HepG2 (cell line): ENCODE data around the gene AFAP1. TPM values are rescaled to one million over a fixed set of nuclear protein-coding genes. Genes with fewer than 3 reads are reported as not detected.
A peak's percentile ranks its signal among the peaks of the same experiment; 100 is the strongest.

Source experiments
- ATAC-seq: fragments of 200-7000 bp; cut with Tn5 transposase; 3 replicates; pipeline ENCODE4 v1.9.1; 2020; ENCODE audit warnings: mild to moderate bottlenecking, moderate library complexity
- BruUV-seq: library from RNA; stranded (reverse); fragments of 400-500 nt; replicated peaks from 2 replicates; lab custom pipeline; 2021; lab: Mats Ljungman, UMichigan
- CTCF ChIA-PET: fragments of 300-600 bp; formaldehyde crosslinking; extraction: SDS; loops from one replicate; lab custom pipeline; 2021; ENCODE audit warnings: low total read pairs, inconsistent platforms, low intra/inter-chr PET ratio; lab: Yijun Ruan, JAX
- POLR2A ChIA-PET: fragments of 350-600 bp; sonication (Branson Sonifier 250); formaldehyde crosslinking; loops from one replicate; lab custom pipeline; 2020; ENCODE audit warnings: antibody characterized with exemption, inconsistent platforms; lab: Yijun Ruan, JAX
- DNase-seq: peaks from one replicate; pipeline ENCODE4 v3.0.0-alpha.2; 2015; ENCODE audit warnings: low spot score
- FAIRE-seq: peaks from 3 replicates; lab custom pipeline; 2011; peaks lifted over from hg19 to GRCh38; lab: Jason Lieb, UNC
- H2AFZ ChIP-seq: one replicate; pipeline ENCODE4 v1.6.1; 2011; ENCODE audit warnings: low read length, inconsistent platforms
- H3K27ac ChIP-seq: fragments of 300-600 bp; 3 replicates; pipeline ENCODE4 v1.8.0; 2011; ENCODE audit warnings: mixed run types, mild to moderate bottlenecking, mixed read lengths, low read length, inconsistent platforms; ENCODE audit not compliant: insufficient read depth; ENCODE audit errors: extremely low read length
- H3K27me3 ChIP-seq, 2 experiments: fragments of 200-600 bp in 1 of 2; 2 replicates in 1 of 2; 3 replicates in 1 of 2; pipeline versions ENCODE4 v1.6.0 to v1.8.0; 2011; ENCODE audit warnings: low read length in 2 of 2, mild to moderate bottlenecking in 2 of 2, moderate library complexity in 2 of 2, inconsistent platforms in 1 of 2; ENCODE audit not compliant: insufficient read depth in 2 of 2, control insufficient read depth in 1 of 2
- H3K36me3 ChIP-seq, 2 experiments: fragments of 200-600 bp in 1 of 2; replicated peaks in 1 of 2; 2 replicates in 1 of 2; 3 replicates in 1 of 2; pipeline versions ENCODE4 v1.5.1 to v1.8.0; 2011; ENCODE audit warnings: low read length in 2 of 2, inconsistent platforms in 1 of 2; ENCODE audit not compliant: insufficient read depth in 2 of 2, control insufficient read depth in 1 of 2
- H3K4me1 ChIP-seq: 2 replicates; pipeline ENCODE4 v1.5.1; 2012; ENCODE audit warnings: low read length, inconsistent platforms; ENCODE audit not compliant: insufficient read depth
- H3K4me2 ChIP-seq: 2 replicates; pipeline ENCODE4 v1.6.0; 2011; ENCODE audit warnings: low read depth, low read length, inconsistent platforms
- H3K4me3 ChIP-seq, 3 experiments: fragments of 200-600 bp in 1 of 3; sonication (generic), shearing (Covaris generic) in 1 of 3; replicated peaks in 1 of 3; 2 replicates each; pipeline ENCODE4 v1.5.1; 2011 to 2016; ENCODE audit warnings: low read length in 3 of 3, inconsistent platforms in 2 of 3, low read depth in 2 of 3, mild to moderate bottlenecking in 2 of 3, control low read depth in 1 of 3, mixed read lengths in 1 of 3; ENCODE audit not compliant: insufficient read depth in 1 of 3
- H3K79me2 ChIP-seq: one replicate; pipeline ENCODE4 v1.6.1; 2011; ENCODE audit warnings: low read length, inconsistent platforms; ENCODE audit not compliant: insufficient read depth
- H3K9ac ChIP-seq: 2 replicates; pipeline ENCODE4 v1.6.0; 2011; ENCODE audit warnings: mild to moderate bottlenecking, low read depth, low read length, inconsistent platforms; ENCODE audit not compliant: insufficient read depth
- H3K9me3 ChIP-seq: 2 replicates; pipeline ENCODE4 v1.5.1; 2012; ENCODE audit warnings: mild to moderate bottlenecking, low read length
- H4K20me1 ChIP-seq: 2 replicates; pipeline ENCODE4 v1.6.0; 2011; ENCODE audit warnings: inconsistent platforms, mild to moderate bottlenecking, low read length, moderate library complexity; ENCODE audit not compliant: insufficient read depth
- BCL6 ChIP-seq: IDR thresholded peaks from 2 replicates; pipeline ENCODE4 v1.6.1; 2016; ENCODE audit warnings: missing genetic modification reagents, missing compliant biosample characterization
- EEA1 ChIP-seq: sonication (generic); formaldehyde crosslinking; IDR thresholded peaks from 2 replicates; pipeline ENCODE4 v1.5.1; 2020; ENCODE audit warnings: mild to moderate bottlenecking, missing genetic modification reagents, borderline replicate concordance
- ELF3 ChIP-seq: IDR thresholded peaks from 2 replicates; pipeline ENCODE4 v1.6.1; 2016; ENCODE audit warnings: missing genetic modification reagents, missing compliant biosample characterization
- EP300 ChIP-seq, 3 experiments: sonication (generic) in 1 of 3; formaldehyde crosslinking in 1 of 3; IDR thresholded peaks; 2 replicates each; pipeline versions ENCODE4 v1.5.1 to v1.6.1; 2011 to 2020; ENCODE audit warnings: low read depth in 2 of 3, low read length in 2 of 3, borderline replicate concordance in 1 of 3, improper control_type of control experiment in 1 of 3, mild to moderate bottlenecking in 1 of 3, missing genetic modification reagents in 1 of 3, moderate library complexity in 1 of 3
- FOXA3 ChIP-seq: IDR thresholded peaks from 2 replicates; pipeline ENCODE4 v1.6.1; 2016; ENCODE audit warnings: missing genetic modification reagents, missing compliant biosample characterization
- HMG20A ChIP-seq: IDR thresholded peaks from 2 replicates; pipeline ENCODE4 v1.6.1; 2016; ENCODE audit warnings: borderline replicate concordance
- HNF1A ChIP-seq, 2 experiments: sonication (generic) in 1 of 2; formaldehyde crosslinking in 1 of 2; IDR thresholded peaks; 2 replicates each; pipeline versions ENCODE4 v1.4.0 to v1.6.1; 2016 to 2020; ENCODE audit warnings: borderline replicate concordance in 1 of 2, low read depth in 1 of 2, mild to moderate bottlenecking in 1 of 2, missing genetic modification reagents in 1 of 2
- POLR2G ChIP-seq: fragments of 200-400 bp; formaldehyde crosslinking; IDR thresholded peaks from 2 replicates; pipeline ENCODE4 v1.6.1; 2018; ENCODE audit warnings: mild to moderate bottlenecking, low read depth, low read length, moderate library complexity
- RARA ChIP-seq: IDR thresholded peaks from 2 replicates; pipeline ENCODE4 v1.6.1; 2016; ENCODE audit warnings: missing genetic modification reagents, missing compliant biosample characterization
- RXRB ChIP-seq: IDR thresholded peaks from 2 replicates; pipeline ENCODE4 v1.6.1; 2016; ENCODE audit warnings: borderline replicate concordance, missing genetic modification reagents, missing compliant biosample characterization
- SAP130 ChIP-seq: IDR thresholded peaks from 2 replicates; pipeline ENCODE4 v1.6.1; 2016; ENCODE audit warnings: low read depth
- SOX13 ChIP-seq, 3 experiments: fragments of 450-650 bp in 1 of 3; sonication (generic) in 1 of 3; formaldehyde crosslinking in 1 of 3; IDR thresholded peaks in 2 of 3; conservative IDR thresholded peaks in 1 of 3; 2 replicates each; pipeline versions ENCODE4 v1.5.0 to v1.6.1; 2016 to 2020; ENCODE audit warnings: antibody characterized with exemption in 1 of 3, mild to moderate bottlenecking in 1 of 3, missing compliant biosample characterization in 1 of 3, missing genetic modification reagents in 1 of 3, moderate library complexity in 1 of 3
- WGBS: methylation state at CpG from one replicate; pipeline ENCODE4 v1.1.6; 2017; ENCODE audit warnings: low lambda C conversion rate; 5-methylcytosine and 5-hydroxymethylcytosine counted together
- in situ Hi-C: cut with HindIII; loops from 2 replicates; pipeline ENCODE4 v1.10.0; 2017; ENCODE audit warnings: low pct_unique_long_range_greater_than_20kb; ENCODE audit not compliant: extremely low pct_ligation_motif_present
- intact Hi-C: fragments of 100-400 bp; cut with micrococcal nuclease; formaldehyde crosslinking; loops from one replicate; pipeline ENCODE4 v1.10.0; 2022; ENCODE audit not compliant: unreplicated experiment
- polyA plus RNA-seq, 8 experiments: library from polyadenylated mRNA; depleted of rRNA in 3 of 8; stranded (reverse) in 7 of 8; unstranded in 1 of 8; fragments of >200 nt; fragmentation: Illumina TruSeq in 4 of 8; extraction: Trizol in 4 of 8; gene quantifications; 2 replicates each; pipeline versions ENCODE4 v1.2.1 to v1.2.3, GENCODE V29; 2011 to 2016; ENCODE audit warnings: low read depth in 4 of 8, missing spikeins in 1 of 8, mixed read lengths in 1 of 8; ENCODE audit not compliant: insufficient read depth in 1 of 8
- total RNA-seq, 5 experiments: library from RNA; depleted of rRNA; stranded (reverse); fragments of >200 nt; fragmentation: Illumina TruSeq; extraction: Trizol; gene quantifications; 2 replicates each; pipeline ENCODE4 v1.2.3, GENCODE V29; 2016; ENCODE audit warnings: low read depth in 1 of 5
- TF ChIP-seq, protein P1 (sequence below): sonication (generic); formaldehyde crosslinking; IDR thresholded peaks from 2 replicates; pipeline ENCODE4 v1.4.0; 2020; ENCODE audit warnings: missing genetic modification reagents
- TF ChIP-seq, protein P2 (sequence below): sonication (generic); formaldehyde crosslinking; IDR thresholded peaks from 2 replicates; pipeline ENCODE4 v1.5.1; 2020; ENCODE audit warnings: mild to moderate bottlenecking, moderate library complexity, missing genetic modification reagents

The AFAP1 gene
- total and polyA plus RNA-seq, 2 of the 13 experiments (the other 11 are each of a cell fraction or from before 2014, with no cell fraction given): 2.5 TPM

GRCh38 chr4:7823416-7823824 is 116.2 kb downstream of the AFAP1 start:
- H3K4me1 ChIP-seq: peaks cover 33% of the 10 kb centered on the region
- H3K36me3 ChIP-seq: peaks cover 0 to 2% of the 10 kb centered on the region in 2 experiments; a peak in 2 of 5 replicates
- intact Hi-C loops (no loop called here), in situ Hi-C loops (no loop called here)
- H3K9ac ChIP-seq: no peak overlapping the region; the same call in 1 of the 2 replicates
- no peaks in the 10 kb centered on the region for H4K20me1 ChIP-seq
- no TSS peak for BruUV-seq
- DNase-seq: peak; percentile 66
- H2AFZ ChIP-seq: no peak overlapping the region
- ATAC-seq: peak; percentile 95
- ChIA-PET CTCF (no interaction called here), POLR2A (interaction anchor here (1.2 kb wide), 1 partner anchor 18 kb away, joined by 4 read pairs; no protein-coding TSS in a partner anchor)
- WGBS: 34% methylated on average over 8 of the region's 9 CpGs
- FAIRE-seq: peak; percentile 83
- H3K9me3 ChIP-seq: no peaks in the 10 kb centered on the region
- H3K27ac ChIP-seq: peak overlapping the region; percentile 4
- H3K4me2 ChIP-seq: peak overlapping the region; percentile 56
- H3K27me3 ChIP-seq: no peaks in the 10 kb centered on the region
- H3K4me3 ChIP-seq: peak overlapping the region in 1 of 3 experiments; percentile 11; a peak in 1 of 6 replicates
- H3K79me2 ChIP-seq: no peaks in the 10 kb centered on the region
- TF ChIP-seq RXRB (CRISPR knock-in tag): 0 out of 2 replicates have a peak, but pooled peaks have one; percentile 15
- TF ChIP-seq, protein P1, sequence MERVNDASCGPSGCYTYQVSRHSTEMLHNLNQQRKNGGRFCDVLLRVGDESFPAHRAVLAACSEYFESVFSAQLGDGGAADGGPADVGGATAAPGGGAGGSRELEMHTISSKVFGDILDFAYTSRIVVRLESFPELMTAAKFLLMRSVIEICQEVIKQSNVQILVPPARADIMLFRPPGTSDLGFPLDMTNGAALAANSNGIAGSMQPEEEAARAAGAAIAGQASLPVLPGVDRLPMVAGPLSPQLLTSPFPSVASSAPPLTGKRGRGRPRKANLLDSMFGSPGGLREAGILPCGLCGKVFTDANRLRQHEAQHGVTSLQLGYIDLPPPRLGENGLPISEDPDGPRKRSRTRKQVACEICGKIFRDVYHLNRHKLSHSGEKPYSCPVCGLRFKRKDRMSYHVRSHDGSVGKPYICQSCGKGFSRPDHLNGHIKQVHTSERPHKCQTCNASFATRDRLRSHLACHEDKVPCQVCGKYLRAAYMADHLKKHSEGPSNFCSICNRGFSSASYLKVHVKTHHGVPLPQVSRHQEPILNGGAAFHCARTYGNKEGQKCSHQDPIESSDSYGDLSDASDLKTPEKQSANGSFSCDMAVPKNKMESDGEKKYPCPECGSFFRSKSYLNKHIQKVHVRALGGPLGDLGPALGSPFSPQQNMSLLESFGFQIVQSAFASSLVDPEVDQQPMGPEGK (CRISPR knock-in tag): no peak
- TF ChIP-seq SOX13 (IDR thresholded peaks at IDR 0.05): no peak
- TF ChIP-seq SOX13 (CRISPR knock-in tag; conservative IDR thresholded peaks at IDR 0.05 in 1 of 2, IDR thresholded peaks at IDR 0.05 in 1 of 2): peak in 1 of 2 experiments; percentile 46; a peak in 2 of 4 replicates
- TF ChIP-seq ELF3 (CRISPR knock-in tag): peak; percentile 44; the same call in 1 of the 2 replicates
- TF ChIP-seq EP300 (IDR thresholded peaks at IDR 0.05; ENCODE audit: low read depth in 2 of 2, low read length in 2 of 2): 0 out of 4 replicates have a peak, but pooled peaks of 1 of the 2 experiments have one; percentile 22
- no peak for TF ChIP-seq EP300 (CRISPR knock-in tag; IDR thresholded peaks at IDR 0.05; ENCODE audit: borderline replicate concordance)
- peak; percentile 96 for TF ChIP-seq BCL6 (CRISPR knock-in tag)
- TF ChIP-seq, protein P2, sequence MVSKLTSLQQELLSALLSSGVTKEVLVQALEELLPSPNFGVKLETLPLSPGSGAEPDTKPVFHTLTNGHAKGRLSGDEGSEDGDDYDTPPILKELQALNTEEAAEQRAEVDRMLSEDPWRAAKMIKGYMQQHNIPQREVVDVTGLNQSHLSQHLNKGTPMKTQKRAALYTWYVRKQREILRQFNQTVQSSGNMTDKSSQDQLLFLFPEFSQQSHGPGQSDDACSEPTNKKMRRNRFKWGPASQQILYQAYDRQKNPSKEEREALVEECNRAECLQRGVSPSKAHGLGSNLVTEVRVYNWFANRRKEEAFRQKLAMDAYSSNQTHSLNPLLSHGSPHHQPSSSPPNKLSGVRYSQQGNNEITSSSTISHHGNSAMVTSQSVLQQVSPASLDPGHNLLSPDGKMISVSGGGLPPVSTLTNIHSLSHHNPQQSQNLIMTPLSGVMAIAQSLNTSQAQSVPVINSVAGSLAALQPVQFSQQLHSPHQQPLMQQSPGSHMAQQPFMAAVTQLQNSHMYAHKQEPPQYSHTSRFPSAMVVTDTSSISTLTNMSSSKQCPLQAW: peak; percentile 81
- no peak for TF ChIP-seq POLR2G
- peak; percentile 69 for TF ChIP-seq RARA (CRISPR knock-in tag)
- TF ChIP-seq SAP130 (CRISPR knock-in tag): peak; percentile 31
- TF ChIP-seq FOXA3 (CRISPR knock-in tag): peak; percentile 12; the same call in 1 of the 2 replicates
- peak; percentile 27; the same call in 1 of the 2 replicates for TF ChIP-seq HMG20A (CRISPR knock-in tag)
- TF ChIP-seq HNF1A (IDR thresholded peaks at IDR 0.05; ENCODE audit: low read depth): peak; percentile 67
- peak; percentile 48; the same call in 1 of the 2 replicates for TF ChIP-seq HNF1A (CRISPR knock-in tag; IDR thresholded peaks at IDR 0.05; ENCODE audit: borderline replicate concordance)
- no peak for TF ChIP-seq EEA1 (CRISPR knock-in tag)
